ENCODE results near the gene HOXC9.

Gene HOXC9

DNA sequence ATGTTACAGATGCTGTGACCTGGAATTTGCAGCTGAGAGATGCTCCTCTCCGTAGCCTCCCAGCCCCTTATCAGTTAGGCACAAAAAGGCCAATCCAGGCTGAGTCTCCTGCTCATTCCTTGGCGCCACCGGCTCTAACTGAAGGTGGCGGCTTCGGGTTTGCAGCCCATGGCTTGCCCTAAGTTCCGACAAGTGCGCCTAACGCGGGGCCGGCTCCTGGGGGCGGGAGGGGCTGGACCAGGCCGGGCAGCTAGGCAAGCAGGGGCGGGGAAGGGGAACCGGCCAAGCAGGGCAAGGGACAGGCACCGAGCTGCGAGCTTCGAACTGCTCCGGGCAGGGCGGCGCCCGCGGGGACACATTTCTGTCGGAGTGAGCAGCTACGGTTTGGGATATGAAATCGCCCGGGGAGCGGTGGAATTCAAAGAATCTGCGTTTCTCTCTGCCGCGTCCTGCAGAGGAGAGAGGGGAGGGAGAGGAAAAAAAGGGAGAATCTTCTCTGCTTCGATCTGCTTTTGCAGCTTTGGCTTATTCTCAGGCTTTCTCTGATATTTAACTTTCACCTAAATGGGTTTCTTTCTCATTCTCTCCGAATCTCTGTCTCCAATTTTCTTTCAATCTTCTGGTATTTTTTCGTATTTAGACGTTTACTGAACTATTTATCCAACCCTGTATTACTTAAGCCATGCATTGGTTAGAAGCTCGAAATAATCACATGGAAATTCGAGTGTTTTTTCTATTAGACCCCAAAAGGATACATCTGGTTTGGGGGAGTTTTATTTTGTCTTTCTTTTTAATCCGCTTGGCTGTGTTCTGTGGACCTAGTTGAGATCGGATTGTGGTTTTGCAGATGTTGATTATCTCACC, 46.9 kb upstream of the HOXC9 start:
- no peak for DNase-seq (ENCODE audit: low read depth)
- TF ChIP-seq, protein P1, sequence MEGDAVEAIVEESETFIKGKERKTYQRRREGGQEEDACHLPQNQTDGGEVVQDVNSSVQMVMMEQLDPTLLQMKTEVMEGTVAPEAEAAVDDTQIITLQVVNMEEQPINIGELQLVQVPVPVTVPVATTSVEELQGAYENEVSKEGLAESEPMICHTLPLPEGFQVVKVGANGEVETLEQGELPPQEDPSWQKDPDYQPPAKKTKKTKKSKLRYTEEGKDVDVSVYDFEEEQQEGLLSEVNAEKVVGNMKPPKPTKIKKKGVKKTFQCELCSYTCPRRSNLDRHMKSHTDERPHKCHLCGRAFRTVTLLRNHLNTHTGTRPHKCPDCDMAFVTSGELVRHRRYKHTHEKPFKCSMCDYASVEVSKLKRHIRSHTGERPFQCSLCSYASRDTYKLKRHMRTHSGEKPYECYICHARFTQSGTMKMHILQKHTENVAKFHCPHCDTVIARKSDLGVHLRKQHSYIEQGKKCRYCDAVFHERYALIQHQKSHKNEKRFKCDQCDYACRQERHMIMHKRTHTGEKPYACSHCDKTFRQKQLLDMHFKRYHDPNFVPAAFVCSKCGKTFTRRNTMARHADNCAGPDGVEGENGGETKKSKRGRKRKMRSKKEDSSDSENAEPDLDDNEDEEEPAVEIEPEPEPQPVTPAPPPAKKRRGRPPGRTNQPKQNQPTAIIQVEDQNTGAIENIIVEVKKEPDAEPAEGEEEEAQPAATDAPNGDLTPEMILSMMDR (conservative IDR thresholded peaks at IDR 0.05; ENCODE audit: control insufficient read depth, insufficient read depth, low read depth, low read length) = no peak
- no peak overlapping the region for H3K4me3 ChIP-seq (ENCODE audit: control insufficient read depth, low read depth, low read length)

DNA sequence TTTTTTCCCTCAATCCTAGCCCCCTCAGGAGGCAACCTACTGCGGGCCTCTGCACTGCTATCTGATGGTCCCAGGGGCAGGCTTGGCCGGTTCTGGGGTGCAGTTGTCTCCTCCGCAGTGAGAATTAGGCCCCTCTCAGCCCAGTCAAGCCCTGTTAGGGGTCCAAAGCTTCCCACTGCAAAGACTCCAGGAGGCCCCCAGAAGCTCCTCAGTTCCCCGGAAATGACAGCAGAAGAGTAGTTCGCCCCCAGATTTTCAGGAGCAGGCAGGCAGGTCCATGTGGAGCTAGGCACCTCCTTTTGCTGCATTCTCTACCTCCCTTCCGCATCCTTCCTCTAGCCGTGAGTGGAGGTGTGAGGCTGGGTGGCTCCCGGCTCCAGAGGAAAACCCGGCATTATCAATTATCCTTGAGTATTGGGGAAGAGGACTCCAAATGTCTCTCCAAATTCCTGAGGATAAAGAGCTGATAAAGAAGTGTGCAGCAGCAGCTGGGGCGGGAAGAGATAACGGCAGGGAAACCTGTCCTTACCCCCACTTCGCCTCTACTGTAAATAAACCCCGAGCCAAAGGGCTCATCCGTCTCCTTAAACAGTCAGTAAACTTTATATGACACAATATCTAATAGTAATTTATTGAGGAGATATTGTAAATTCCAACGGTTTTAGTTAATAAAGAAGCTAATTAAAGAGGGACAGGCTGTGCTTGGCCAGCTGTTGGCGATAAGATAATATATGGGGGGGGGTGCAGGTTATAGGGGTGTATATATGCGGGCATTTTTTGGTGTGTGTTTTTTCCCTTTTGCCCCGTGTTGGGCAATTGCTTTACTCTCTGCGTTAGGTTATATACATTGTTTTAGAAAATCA, 45.9 kb upstream of the HOXC9 start:
- no peak for DNase-seq (ENCODE audit: low read depth)
- H3K4me3 ChIP-seq (ENCODE audit: control insufficient read depth, low read depth, low read length) = no peak overlapping the region
- TF ChIP-seq, protein P1 (conservative IDR thresholded peaks at IDR 0.05; ENCODE audit: control insufficient read depth, insufficient read depth, low read depth, low read length) = no peak

DNA sequence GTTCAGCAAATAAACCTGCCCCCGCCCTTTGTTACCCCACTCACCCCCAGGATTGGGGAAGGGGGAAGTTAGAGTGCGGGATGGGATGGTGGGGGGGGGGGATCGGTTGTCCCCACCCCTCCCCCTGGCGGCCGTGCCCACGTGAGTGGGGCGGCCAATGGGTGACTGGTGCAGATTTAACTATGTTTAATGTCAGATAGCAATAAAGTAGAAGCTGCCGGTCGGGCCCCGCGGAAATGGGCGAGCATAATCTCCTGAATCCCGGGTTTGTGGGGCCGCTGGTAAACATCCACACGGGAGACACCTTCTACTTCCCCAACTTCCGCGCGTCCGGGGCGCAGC, 45.3 kb upstream of the HOXC9 start, which contains the start of gene HOXC12:
HOXC12 (plus strand) TSS at position 210 of the 342 bp plus-strand sequence; CDS start at position 237, 27 bp downstream.
- H3K4me3 ChIP-seq (ENCODE audit: control insufficient read depth, low read depth, low read length) = no peak within 1 kb of the TSS
- DNase-seq (ENCODE audit: low read depth) = no peak
- TF ChIP-seq, protein P1 (conservative IDR thresholded peaks at IDR 0.05; ENCODE audit: control insufficient read depth, insufficient read depth, low read depth, low read length) = no peak

DNA sequence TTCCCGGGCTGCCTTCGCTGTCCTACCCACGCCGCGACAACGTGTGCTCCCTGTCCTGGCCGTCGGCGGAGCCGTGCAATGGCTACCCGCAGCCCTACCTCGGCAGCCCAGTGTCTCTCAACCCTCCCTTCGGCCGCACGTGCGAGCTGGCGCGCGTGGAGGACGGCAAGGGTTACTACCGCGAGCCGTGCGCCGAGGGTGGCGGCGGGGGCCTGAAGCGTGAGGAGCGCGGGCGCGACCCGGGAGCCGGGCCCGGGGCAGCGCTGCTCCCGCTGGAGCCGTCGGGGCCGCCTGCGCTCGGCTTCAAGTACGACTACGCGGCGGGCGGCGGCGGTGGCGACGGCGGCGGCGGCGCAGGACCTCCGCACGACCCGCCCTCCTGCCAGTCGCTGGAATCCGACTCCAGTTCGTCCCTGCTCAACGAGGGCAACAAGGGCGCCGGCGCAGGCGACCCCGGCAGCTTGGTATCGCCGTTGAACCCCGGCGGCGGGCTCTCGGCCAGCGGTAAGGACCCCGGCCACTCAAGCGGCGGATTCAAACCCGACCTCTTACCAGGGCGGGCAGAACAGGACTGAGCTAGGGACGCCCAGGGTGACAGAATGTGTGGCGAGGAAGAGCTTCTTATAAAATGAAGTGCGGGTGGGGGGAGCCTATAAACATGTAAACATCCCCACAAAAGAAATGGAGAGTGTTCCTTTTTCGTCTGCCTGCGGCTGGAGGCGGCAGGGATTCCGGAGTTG, 44.8 kb upstream of the HOXC9 start:
- no peak for DNase-seq (ENCODE audit: low read depth)
- TF ChIP-seq, protein P1 (conservative IDR thresholded peaks at IDR 0.05; ENCODE audit: control insufficient read depth, insufficient read depth, low read depth, low read length) = no peak
- no peak overlapping the region for H3K4me3 ChIP-seq (ENCODE audit: control insufficient read depth, low read depth, low read length)

DNA sequence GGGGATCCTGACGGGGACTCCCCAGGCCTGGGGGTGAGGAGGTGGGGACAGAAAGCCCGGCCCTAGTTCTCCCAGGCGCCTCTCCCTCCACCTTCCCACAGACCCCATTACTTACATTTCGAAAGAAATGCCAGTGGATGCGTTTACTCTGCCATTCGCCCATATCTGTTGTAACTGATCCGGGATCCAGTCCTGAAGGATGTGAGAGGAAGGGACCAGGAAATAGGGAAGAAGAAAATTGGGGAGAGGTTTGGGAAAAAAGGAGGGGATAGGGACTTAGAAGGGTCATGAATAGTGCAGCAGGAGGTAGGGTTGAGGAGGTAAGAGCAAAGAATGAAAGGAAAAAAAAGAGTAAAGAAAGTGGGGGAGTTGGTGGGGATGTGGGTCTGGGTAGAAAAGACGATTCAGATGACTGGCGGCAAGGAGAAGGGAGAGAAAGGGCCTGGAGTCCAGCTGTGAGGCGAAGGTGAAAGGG, 44.1 kb upstream of the HOXC9 start:
- DNase-seq (ENCODE audit: low read depth) = no peak
- TF ChIP-seq, protein P1 (conservative IDR thresholded peaks at IDR 0.05; ENCODE audit: control insufficient read depth, insufficient read depth, low read depth, low read length) = no peak
- no peak overlapping the region for H3K4me3 ChIP-seq (ENCODE audit: control insufficient read depth, low read depth, low read length)

DNA sequence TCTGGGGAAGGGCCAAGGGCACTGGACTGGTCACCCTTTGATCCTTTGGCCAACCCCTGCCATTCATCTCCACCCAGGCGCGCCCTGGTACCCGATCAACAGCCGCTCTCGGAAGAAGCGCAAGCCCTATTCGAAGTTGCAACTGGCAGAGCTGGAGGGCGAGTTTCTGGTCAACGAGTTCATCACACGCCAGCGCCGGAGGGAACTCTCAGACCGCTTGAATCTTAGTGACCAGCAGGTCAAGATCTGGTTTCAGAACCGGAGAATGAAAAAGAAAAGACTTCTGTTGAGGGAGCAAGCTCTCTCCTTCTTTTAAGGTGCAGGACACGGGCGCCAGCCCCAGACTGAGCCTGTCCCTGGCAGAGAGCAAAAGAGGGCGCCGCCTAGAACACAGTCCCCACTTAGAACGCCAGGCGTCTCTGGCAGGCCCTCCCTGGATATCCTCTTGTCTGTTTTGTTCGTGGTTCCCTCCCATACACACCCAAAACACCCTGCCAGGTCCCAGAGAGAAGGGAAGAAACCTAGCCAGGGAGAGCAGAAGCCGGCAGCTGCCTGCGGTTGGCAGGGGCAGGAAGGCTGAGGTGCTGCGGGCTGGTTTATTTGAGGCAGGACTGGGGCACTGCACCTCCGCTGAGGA, 43.6 kb upstream of the HOXC9 start:
- H3K4me3 ChIP-seq (ENCODE audit: control insufficient read depth, low read depth, low read length) = no peak overlapping the region
- TF ChIP-seq, protein P1 (conservative IDR thresholded peaks at IDR 0.05; ENCODE audit: control insufficient read depth, insufficient read depth, low read depth, low read length) = no peak
- no peak for DNase-seq (ENCODE audit: low read depth)

Measured in fibroblast of mammary gland (primary cell).